Neural cell (in vitro differentiated cells): ENCODE measurements around the gene TMEM219.

Experiments
- CTCF ChIP-seq: fragments of 450-650 bp; IDR thresholded peaks from 2 replicates; pipeline ENCODE4 v1.5.1; 2014; ENCODE audit warnings: antibody characterized with exemption, mild to moderate bottlenecking, moderate library complexity; ENCODE audit not compliant: poor library complexity, severe bottlenecking
- EP300 ChIP-seq: fragments of 450-650 bp; conservative IDR thresholded peaks from 2 replicates; pipeline ENCODE4 v1.6.1; 2014; ENCODE audit warnings: antibody characterized with exemption, mild to moderate bottlenecking, moderate library complexity; ENCODE audit not compliant: poor library complexity, severe bottlenecking
- MXI1 ChIP-seq: fragments of 450-650 bp; conservative IDR thresholded peaks from 2 replicates; pipeline ENCODE4 v1.6.1; 2014; ENCODE audit warnings: antibody characterized with exemption, mild to moderate bottlenecking; ENCODE audit not compliant: poor library complexity, severe bottlenecking
- POLR2AphosphoS5 ChIP-seq: IDR thresholded peaks from 2 replicates; pipeline ENCODE4 v1.6.1; 2012
- RAD21 ChIP-seq: fragments of 450-650 bp; conservative IDR thresholded peaks from 2 replicates; pipeline ENCODE4 v1.6.1; 2014; ENCODE audit warnings: antibody characterized with exemption, mild to moderate bottlenecking, moderate library complexity
- SMC3 ChIP-seq: fragments of 450-650 bp; conservative IDR thresholded peaks from 2 replicates; pipeline ENCODE4 v1.6.1; 2014; ENCODE audit warnings: antibody characterized with exemption, mild to moderate bottlenecking, moderate library complexity; ENCODE audit not compliant: poor library complexity

DNA sequence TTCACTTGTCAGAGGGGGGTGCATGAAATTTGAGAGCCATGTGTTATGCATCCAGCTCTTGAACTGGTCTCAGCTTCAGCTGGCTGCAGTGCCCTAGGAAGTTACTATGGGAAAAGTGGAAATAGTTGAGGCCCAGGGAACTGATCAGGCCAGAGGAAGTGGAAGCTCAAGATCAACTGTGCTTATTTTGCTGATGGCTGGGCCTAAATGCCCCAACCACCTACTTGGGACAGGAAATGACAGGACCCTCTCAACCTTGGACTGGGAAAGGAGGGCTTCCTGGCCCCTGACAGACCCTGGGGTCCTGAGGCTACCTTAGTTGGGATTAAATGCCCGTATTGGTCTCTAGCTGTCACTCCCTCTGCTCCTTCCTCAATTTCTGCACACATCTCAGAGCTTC lies 10.6 kb downstream of the TMEM219 start:
- TF ChIP-seq MXI1 (no peak), SMC3 (no peak), CTCF (no peak), POLR2AphosphoS5 (no peak), RAD21 (no peak), EP300 (no peak)
